K562 (cell line): ENCODE measurements around the gene SLC16A9. TPM values are rescaled to one million over a fixed set of nuclear protein-coding genes. Genes with fewer than 3 reads are reported as not detected.

Experiments used
- ATAC-seq: fragments of 200-7000 bp; cut with Tn5 transposase; 3 replicates; pipeline ENCODE4 v1.9.1; 2020; ENCODE audit warnings: moderate library complexity
- BruUV-seq: library from RNA; stranded (reverse); fragments of 400-500 nt; replicated peaks from 2 replicates; lab custom pipeline; 2021; lab: Mats Ljungman, UMichigan
- CTCF ChIA-PET: fragments of 300-600 bp; formaldehyde crosslinking; extraction: SDS; loops from one replicate; lab custom pipeline; 2021; ENCODE audit warnings: low intra/inter-chr PET ratio; lab: Yijun Ruan, JAX
- POLR2A ChIA-PET: fragments of 300-600, 350-650 bp; sonication (Branson Sonifier 250); formaldehyde crosslinking; extraction: SDS; loops from one replicate; lab custom pipeline; 2021; ENCODE audit warnings: antibody characterized with exemption, inconsistent platforms; lab: Yijun Ruan, JAX
- DNase-seq, 4 experiments: peaks; one replicate each; pipeline versions ENCODE4 v3.0.0 to v3.0.0-alpha.2; 2011 to 2018; ENCODE audit warnings: low spot score in 3 of 4, mixed read lengths in 3 of 4; ENCODE audit errors: extremely low read depth in 1 of 4
- FAIRE-seq: peaks from 2 replicates; lab custom pipeline; 2011; peaks lifted over from hg19 to GRCh38; lab: Jason Lieb, UNC
- H2AFZ ChIP-seq: 2 replicates; pipeline ENCODE4 v1.6.0; 2011; ENCODE audit warnings: low read depth, low read length, control low read depth, inconsistent platforms
- H3K27ac ChIP-seq: fragments of 200-600 bp; 3 replicates; pipeline ENCODE4 v1.8.0; 2011; ENCODE audit warnings: low read depth, mild to moderate bottlenecking, control low read depth, inconsistent platforms, low read length, moderate library complexity, mixed read lengths; ENCODE audit errors: extremely low read depth
- H3K27me3 ChIP-seq, 2 experiments: fragments of 300-600 bp in 1 of 2; 2 replicates in 1 of 2; 3 replicates in 1 of 2; pipeline versions ENCODE4 v1.6.0 to v1.8.0; 2011; ENCODE audit warnings: inconsistent platforms in 2 of 2, low read length in 2 of 2, mild to moderate bottlenecking in 1 of 2, mixed read lengths in 1 of 2, moderate library complexity in 1 of 2; ENCODE audit not compliant: control insufficient read depth in 2 of 2, insufficient read depth in 2 of 2
- H3K36me3 ChIP-seq: fragments of 300-600 bp; 3 replicates; pipeline ENCODE4 v1.8.0; 2011; ENCODE audit warnings: mild to moderate bottlenecking, low read length, inconsistent platforms; ENCODE audit not compliant: control insufficient read depth, insufficient read depth
- H3K4me1 ChIP-seq, 2 experiments: fragments of 200-600 bp in 1 of 2; replicated peaks in 1 of 2; 2 replicates in 1 of 2; 3 replicates in 1 of 2; pipeline versions ENCODE4 v1.5.1 to v1.8.0; 2011; ENCODE audit warnings: inconsistent platforms in 2 of 2, low read length in 2 of 2, mild to moderate bottlenecking in 1 of 2, mixed read lengths in 1 of 2, moderate library complexity in 1 of 2; ENCODE audit not compliant: control insufficient read depth in 2 of 2, insufficient read depth in 2 of 2
- H3K4me2 ChIP-seq: 2 replicates; pipeline ENCODE4 v1.6.1; 2011; ENCODE audit warnings: low read length, control low read depth, inconsistent platforms, mixed read lengths; ENCODE audit not compliant: insufficient read depth
- H3K4me3 ChIP-seq: fragments of 200-600 bp; sonication (generic), shearing (Covaris generic); 2 replicates; pipeline ENCODE4 v1.5.1; 2016; ENCODE audit warnings: control low read depth, inconsistent platforms
- H3K79me2 ChIP-seq: fragments of 200-600 bp; 3 replicates; pipeline ENCODE4 v1.8.0; 2011; ENCODE audit warnings: low read length, inconsistent platforms; ENCODE audit not compliant: control insufficient read depth, insufficient read depth
- H3K9ac ChIP-seq, 2 experiments: 2 replicates each; pipeline versions ENCODE4 v1.6.0 to v1.6.1; 2011; ENCODE audit warnings: low read depth in 2 of 2, low read length in 2 of 2, control low read depth in 1 of 2, inconsistent platforms in 1 of 2, mild to moderate bottlenecking in 1 of 2, mixed read lengths in 1 of 2; ENCODE audit not compliant: insufficient read depth in 1 of 2
- H3K9me1 ChIP-seq: one replicate; pipeline ENCODE4 v1.6.0; 2011; ENCODE audit warnings: inconsistent platforms, mild to moderate bottlenecking, low read length, moderate library complexity; ENCODE audit not compliant: control insufficient read depth, insufficient read depth
- H3K9me3 ChIP-seq: replicated peaks from 2 replicates; pipeline ENCODE4 v1.5.1; 2011; ENCODE audit warnings: low read depth, low read length, inconsistent platforms; ENCODE audit not compliant: control insufficient read depth, insufficient read depth
- H4K20me1 ChIP-seq: replicated peaks from 2 replicates; pipeline ENCODE4 v1.6.1; 2011; ENCODE audit warnings: low read length, inconsistent platforms, mixed read lengths; ENCODE audit not compliant: control insufficient read depth, insufficient read depth
- CBX2 ChIP-seq: fragments of 200-600 bp; sonication (generic); IDR thresholded peaks from one replicate; pipeline ENCODE4 v1.6.1; 2012; ENCODE audit warnings: mild to moderate bottlenecking, low read length, inconsistent platforms; ENCODE audit not compliant: insufficient read depth, poor library complexity, severe bottlenecking
- CBX3 ChIP-seq, 2 experiments: IDR thresholded peaks; 1 replicate in 1 of 2; 2 replicates in 1 of 2; pipeline ENCODE4 v1.6.1; 2012; ENCODE audit warnings: inconsistent platforms in 2 of 2, low read length in 2 of 2, borderline replicate concordance in 1 of 2, control low read depth in 1 of 2
- NONO ChIP-seq, 2 experiments: fragments of 200-400 bp in 1 of 2; fragments of 450-650 bp in 1 of 2; formaldehyde crosslinking in 1 of 2; IDR thresholded peaks; 2 replicates each; pipeline ENCODE4 v1.6.1; 2017; ENCODE audit warnings: low read depth in 2 of 2, mild to moderate bottlenecking in 2 of 2, moderate library complexity in 2 of 2, low read length in 1 of 2
- NR2C2 ChIP-seq, 2 experiments: fragments of 200-800 bp in 1 of 2; sonication (Bioruptor generic) in 1 of 2; sonication (generic) in 1 of 2; formaldehyde crosslinking in 1 of 2; IDR thresholded peaks; 2 replicates each; pipeline versions ENCODE4 v1.6.1 to v1.8.0; 2016 to 2022; ENCODE audit warnings: mild to moderate bottlenecking in 1 of 2, missing compliant biosample characterization in 1 of 2, missing genetic modification characterization in 1 of 2, missing genetic modification reagents in 1 of 2
- U2AF1 ChIP-seq: fragments of 200-400 bp; formaldehyde crosslinking; optimal IDR thresholded peaks from 2 replicates; pipeline ENCODE3; 2017; ENCODE audit warnings: mild to moderate bottlenecking, low read depth, low read length, moderate library complexity
- ZKSCAN8 ChIP-seq: fragments of 200-800 bp; sonication (Bioruptor generic); IDR thresholded peaks from 2 replicates; pipeline ENCODE4 v1.6.1; 2016; ENCODE audit warnings: missing genetic modification characterization, missing compliant biosample characterization
- ZNF224 ChIP-seq: sonication (generic); formaldehyde crosslinking; IDR thresholded peaks from 2 replicates; pipeline ENCODE4 v1.8.0; 2022; ENCODE audit warnings: mild to moderate bottlenecking, missing genetic modification reagents
- ZSCAN29 ChIP-seq: fragments of 450-650 bp; IDR thresholded peaks from 2 replicates; pipeline ENCODE4 v1.6.1; 2017
- in situ Hi-C: fragments of 300-500 bp; cut with MboI; formaldehyde crosslinking; loops from 4 replicates; pipeline ENCODE4 v1.15.0; 2018; ENCODE audit warnings: inconsistent platforms, mixed read lengths
- intact Hi-C: fragments of 100-400 bp; cut with micrococcal nuclease; formaldehyde crosslinking; loops from 2 replicates; pipeline ENCODE4 v1.14.2; 2022
- polyA plus RNA-seq, 8 experiments: library from polyadenylated mRNA; depleted of rRNA in 4 of 8; stranded (reverse) in 5 of 8; unstranded in 3 of 8; fragments of >200 nt; fragmentation: Nextera tagmentation in 2 of 8; fragmentation: Illumina TruSeq in 1 of 8; extraction: Ambion mirVana in 2 of 8; extraction: Trizol in 1 of 8; gene quantifications; 2 replicates each; pipeline versions ENCODE4 v1.2.1 to v1.2.3, GENCODE V29; 2011 to 2014; ENCODE audit warnings: inconsistent platforms in 1 of 8, missing spikeins in 1 of 8
- total RNA-seq, 7 experiments: library from RNA; depleted of rRNA in 6 of 7; stranded (reverse); fragments of >200 nt in 6 of 7; fragmentation: Illumina TruSeq in 2 of 7; extraction: Trizol in 2 of 7; gene quantifications; 2 replicates each; pipeline versions ENCODE4 v1.2.1 to v1.2.3, GENCODE V29; 2011 to 2021; ENCODE audit warnings: low replicate concordance in 1 of 7
- TF ChIP-seq, protein P1 (sequence below), 2 experiments: fragments of 450-650 bp in 1 of 2; sonication (generic) in 1 of 2; formaldehyde crosslinking; conservative IDR thresholded peaks; 2 replicates each; pipeline versions ENCODE4 v1.4.0 to v1.8.1; 2020 to 2022; ENCODE audit warnings: mild to moderate bottlenecking in 1 of 2, missing genetic modification reagents in 1 of 2
- TF ChIP-seq, protein P2 (sequence below), 2 experiments: fragments of 450-650 bp in 1 of 2; sonication (generic) in 1 of 2; formaldehyde crosslinking in 1 of 2; IDR thresholded peaks; 2 replicates each; pipeline versions ENCODE4 v1.7.1 to v1.9.0; 2016 to 2022; ENCODE audit warnings: inconsistent platforms in 1 of 2, mild to moderate bottlenecking in 1 of 2, missing genetic modification reagents in 1 of 2

Gene SLC16A9
- total and polyA plus RNA-seq, 9 of the 15 experiments (the other 6 are each of a cell fraction or from before 2014, with no cell fraction given): 0.90 to 6.4 (median 2.1) TPM

DNA sequence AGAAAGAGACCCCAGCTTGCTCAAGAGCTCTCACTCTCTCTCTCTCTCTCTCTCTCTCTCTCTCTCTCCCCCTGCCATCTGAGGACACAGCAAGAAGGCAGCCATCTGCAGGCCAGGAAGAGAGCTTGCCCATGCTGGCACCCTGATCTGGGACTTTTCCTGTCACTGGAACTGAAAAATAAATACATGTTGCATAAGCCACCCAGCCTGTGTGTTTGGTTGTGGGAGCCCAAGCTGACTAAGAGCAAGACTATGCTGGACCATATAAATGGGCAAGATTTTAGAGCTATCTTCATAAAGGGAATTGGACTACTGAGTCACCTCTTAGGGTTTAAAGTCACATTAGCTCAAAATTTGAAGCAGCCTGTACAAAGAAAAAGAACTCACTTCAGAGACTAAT lies 98.6 kb downstream of the SLC16A9 start:
- ChIA-PET CTCF (no interaction called here), POLR2A (no interaction called here)
- Histone ChIP-seq H3K4me3 (no peak overlapping the region), H3K36me3 (no peaks in the 10 kb centered on the region), H3K9ac (no peak overlapping the region), H4K20me1 (no peaks in the 10 kb centered on the region), H3K79me2 (no peaks in the 10 kb centered on the region), H3K9me1 (no peaks in the 10 kb centered on the region), H3K4me1 (no peaks in the 10 kb centered on the region), H3K27ac (no peak overlapping the region), H3K9me3 (no peaks in the 10 kb centered on the region), H3K4me2 (no peak overlapping the region), H3K27me3 (no peaks in the 10 kb centered on the region), H2AFZ (no peak overlapping the region)
- DNase-seq (no peak), ATAC-seq (no peak), FAIRE-seq (no peak)
- in situ Hi-C loops (loop anchor here (10.0 kb wide), 1 partner anchor 826 kb away; no protein-coding TSS in a partner anchor), intact Hi-C loops (no loop called here)
- no TSS peak for BruUV-seq
- no peak for TF ChIP-seq ZNF224 (CRISPR knock-in tag)
- no peak for TF ChIP-seq U2AF1
- TF ChIP-seq NR2C2 (CRISPR knock-in tag; IDR thresholded peaks at IDR 0.05): no peak
- TF ChIP-seq NR2C2 (tag; IDR thresholded peaks at IDR 0.05): no peak
- no peak for TF ChIP-seq NONO (IDR thresholded peaks at IDR 0.05; ENCODE audit: low read depth in 2 of 2, low read length in 1 of 2)
- TF ChIP-seq, protein P1, sequence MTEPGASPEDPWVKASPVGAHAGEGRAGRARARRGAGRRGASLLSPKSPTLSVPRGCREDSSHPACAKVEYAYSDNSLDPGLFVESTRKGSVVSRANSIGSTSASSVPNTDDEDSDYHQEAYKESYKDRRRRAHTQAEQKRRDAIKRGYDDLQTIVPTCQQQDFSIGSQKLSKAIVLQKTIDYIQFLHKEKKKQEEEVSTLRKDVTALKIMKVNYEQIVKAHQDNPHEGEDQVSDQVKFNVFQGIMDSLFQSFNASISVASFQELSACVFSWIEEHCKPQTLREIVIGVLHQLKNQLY (CRISPR knock-in tag; conservative IDR thresholded peaks at IDR 0.05): no peak
- no peak for TF ChIP-seq CBX2
- TF ChIP-seq, protein P2, sequence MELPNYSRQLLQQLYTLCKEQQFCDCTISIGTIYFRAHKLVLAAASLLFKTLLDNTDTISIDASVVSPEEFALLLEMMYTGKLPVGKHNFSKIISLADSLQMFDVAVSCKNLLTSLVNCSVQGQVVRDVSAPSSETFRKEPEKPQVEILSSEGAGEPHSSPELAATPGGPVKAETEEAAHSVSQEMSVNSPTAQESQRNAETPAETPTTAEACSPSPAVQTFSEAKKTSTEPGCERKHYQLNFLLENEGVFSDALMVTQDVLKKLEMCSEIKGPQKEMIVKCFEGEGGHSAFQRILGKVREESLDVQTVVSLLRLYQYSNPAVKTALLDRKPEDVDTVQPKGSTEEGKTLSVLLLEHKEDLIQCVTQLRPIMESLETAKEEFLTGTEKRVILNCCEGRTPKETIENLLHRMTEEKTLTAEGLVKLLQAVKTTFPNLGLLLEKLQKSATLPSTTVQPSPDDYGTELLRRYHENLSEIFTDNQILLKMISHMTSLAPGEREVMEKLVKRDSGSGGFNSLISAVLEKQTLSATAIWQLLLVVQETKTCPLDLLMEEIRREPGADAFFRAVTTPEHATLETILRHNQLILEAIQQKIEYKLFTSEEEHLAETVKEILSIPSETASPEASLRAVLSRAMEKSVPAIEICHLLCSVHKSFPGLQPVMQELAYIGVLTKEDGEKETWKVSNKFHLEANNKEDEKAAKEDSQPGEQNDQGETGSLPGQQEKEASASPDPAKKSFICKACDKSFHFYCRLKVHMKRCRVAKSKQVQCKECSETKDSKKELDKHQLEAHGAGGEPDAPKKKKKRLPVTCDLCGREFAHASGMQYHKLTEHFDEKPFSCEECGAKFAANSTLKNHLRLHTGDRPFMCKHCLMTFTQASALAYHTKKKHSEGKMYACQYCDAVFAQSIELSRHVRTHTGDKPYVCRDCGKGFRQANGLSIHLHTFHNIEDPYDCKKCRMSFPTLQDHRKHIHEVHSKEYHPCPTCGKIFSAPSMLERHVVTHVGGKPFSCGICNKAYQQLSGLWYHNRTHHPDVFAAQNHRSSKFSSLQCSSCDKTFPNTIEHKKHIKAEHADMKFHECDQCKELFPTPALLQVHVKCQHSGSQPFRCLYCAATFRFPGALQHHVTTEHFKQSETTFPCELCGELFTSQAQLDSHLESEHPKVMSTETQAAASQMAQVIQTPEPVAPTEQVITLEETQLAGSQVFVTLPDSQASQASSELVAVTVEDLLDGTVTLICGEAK (IDR thresholded peaks at IDR 0.05): no peak
- TF ChIP-seq, protein P2 (CRISPR knock-in tag; IDR thresholded peaks at IDR 0.05): no peak
- no peak for TF ChIP-seq ZSCAN29
- TF ChIP-seq ZKSCAN8 (CRISPR knock-in tag): no peak
- TF ChIP-seq CBX3 (IDR thresholded peaks at IDR 0.05; ENCODE audit: borderline replicate concordance in 1 of 2, low read length in 2 of 2): no peak
